Hindlimb muscle (tissue), 1 donor: ENCODE measurements around the gene TRIM7. TPM values are rescaled to one million over a fixed set of nuclear protein-coding genes. Genes with fewer than 3 reads are reported as not detected.
"Not testable (repeated sequence)": the region's sequence is repeated elsewhere in the genome, so short reads cannot be mapped to it uniquely, and the experiment has no call there.

Experiments
- DNase-seq: peaks from one replicate; pipeline ENCODE4 v3.0.0-alpha.2; 2013
- polyA plus RNA-seq: library from polyadenylated mRNA; unstranded; fragments of 120-200 nt; gene quantifications from one replicate; pipeline ENCODE4 v1.2.1, GENCODE V29; 2013; ENCODE audit not compliant: insufficient read length

TRIM7 gene
- polyA plus RNA-seq, 1 donor = 20.4 TPM

- no peak for DNase-seq
Observed at GRCh38 chr5:181232593-181232992, 27.6 kb upstream of the TRIM7 start.

- DNase-seq = no peak
Observed at GRCh38 chr5:181231432-181231831, 26.4 kb upstream of the TRIM7 start.

GRCh38 chr5:181230551-181230950, 25.6 kb upstream of the TRIM7 start:
- no peak for DNase-seq

- no peak for DNase-seq
Observed at GRCh38 chr5:181229996-181230395, 25.0 kb upstream of the TRIM7 start.

GRCh38 chr5:181224390-181225229, 19.6 kb upstream of the TRIM7 start:
- no peak for DNase-seq

GRCh38 chr5:181223729-181224389, 18.9 kb upstream of the TRIM7 start:
- peak; percentile 70 for DNase-seq

GRCh38 chr5:181223058-181223728, 18.2 kb upstream of the TRIM7 start, which contains the start of gene TRIM41:
TRIM41 (plus strand) TSS chr5:181223281; CDS start chr5:181224000, 719 bp downstream.
- peak; percentile 98 for DNase-seq

GRCh38 chr5:181222630-181223057, 17.6 kb upstream of the TRIM7 start:
- no peak for DNase-seq

GRCh38 chr5:181221792-181222629, 17.0 kb upstream of the TRIM7 start:
- DNase-seq = peak; percentile 91

GRCh38 chr5:181221105-181221791, 16.3 kb upstream of the TRIM7 start:
- DNase-seq = no peak

GRCh38 chr5:181220178-181220515, 15.2 kb upstream of the TRIM7 start:
- no peak for DNase-seq

- DNase-seq = no peak
Observed at GRCh38 chr5:181219262-181220177, 14.5 kb upstream of the TRIM7 start.

GRCh38 chr5:181218795-181219124, 13.8 kb upstream of the TRIM7 start:
- no peak for DNase-seq

GRCh38 chr5:181217803-181218062, 12.7 kb upstream of the TRIM7 start:
- DNase-seq = no peak

- DNase-seq = peak; percentile 51
Observed at GRCh38 chr5:181217111-181217802, 12.3 kb upstream of the TRIM7 start.

GRCh38 chr5:181215997-181216989, 11.3 kb upstream of the TRIM7 start:
- no peak for DNase-seq

GRCh38 chr5:181214249-181214648, 9.3 kb upstream of the TRIM7 start:
- DNase-seq = not testable (repeated sequence)

GRCh38 chr5:181212934-181213333, 7.9 kb upstream of the TRIM7 start:
- no peak for DNase-seq

GRCh38 chr5:181212080-181212479, 7.1 kb upstream of the TRIM7 start:
- no peak for DNase-seq
